Heart left ventricle (tissue), 16 donors: ENCODE data around the gene NCOA3. TPM values are rescaled to one million over a fixed set of nuclear protein-coding genes. Genes with fewer than 3 reads are reported as not detected.

Source experiments
- ATAC-seq, 4 donors: fragments of 200-7000 bp; cut with Tn5 transposase; one replicate each; pipeline ENCODE4 v1.9.1; 2020 to 2022; ENCODE audit warnings: moderate library complexity in 4 of 4, mild to moderate bottlenecking in 3 of 4, moderate number of reproducible peaks in 1 of 4
- DNase-seq, 5 donors: peaks; one replicate each; pipeline ENCODE4 v3.0.0-alpha.2; 2020
- H3K27ac ChIP-seq, 12 donors: fragments of 200-600 bp; sonication (generic) in 4 of 12; one replicate each; pipeline versions ENCODE4 v1.5.0 to v1.8.0; 2016 to 2022; ENCODE audit warnings: mild to moderate bottlenecking in 2 of 12
- H3K27me3 ChIP-seq, 9 donors: fragments of 200-600 bp; sonication (generic) in 2 of 9; one replicate each; pipeline versions ENCODE4 v1.5.1 to v1.8.0; 2016 to 2022; ENCODE audit warnings: mild to moderate bottlenecking in 3 of 9
- H3K36me3 ChIP-seq, 9 donors: fragments of 200-600 bp; sonication (generic) in 2 of 9; one replicate each; pipeline versions ENCODE4 v1.5.0 to v1.8.0; 2018 to 2022; ENCODE audit warnings: mild to moderate bottlenecking in 2 of 9
- H3K4me1 ChIP-seq, 12 donors: fragments of 200-600 bp; sonication (generic) in 4 of 12; one replicate each; pipeline versions ENCODE4 v1.5.0 to v1.8.0; 2016 to 2022; ENCODE audit warnings: mild to moderate bottlenecking in 3 of 12
- H3K4me3 ChIP-seq, 12 donors: fragments of 200-600 bp; sonication (generic) in 4 of 12; one replicate each; pipeline versions ENCODE4 v1.5.0 to v1.8.0; 2017 to 2022; ENCODE audit warnings: mild to moderate bottlenecking in 9 of 12, moderate library complexity in 4 of 12
- H3K9me3 ChIP-seq, 12 donors: fragments of 200-600 bp; sonication (generic) in 4 of 12; one replicate each; pipeline versions ENCODE4 v1.5.0 to v1.8.0; 2016 to 2022; ENCODE audit warnings: mild to moderate bottlenecking in 1 of 12
- CTCF ChIP-seq, 12 donors: fragments of 200-600 bp; sonication (generic) in 4 of 12; IDR thresholded peaks; one replicate each; pipeline versions ENCODE4 v1.5.0 to v1.8.0; 2018 to 2022; ENCODE audit warnings: antibody characterized with exemption in 12 of 12, mild to moderate bottlenecking in 5 of 12
- POLR2A ChIP-seq, 2 donors: fragments of 450-650 bp; IDR thresholded peaks; one replicate each; pipeline ENCODE4 v1.6.1; 2017; ENCODE audit warnings: antibody characterized with exemption in 2 of 2, mild to moderate bottlenecking in 2 of 2, moderate library complexity in 2 of 2
- WGBS, 4 donors: extraction: QIAGEN DNeasy Blood & Tissue Kit in 2 of 4; methylation state at CpG; one replicate each; pipeline versions ENCODE4 v1.1.5 to v1.1.7; 2013 to 2018; 5-methylcytosine and 5-hydroxymethylcytosine counted together
- intact Hi-C, 10 donors: fragments of 100-400 bp; cut with DNase I; formaldehyde crosslinking; loops; one replicate each; pipeline versions ENCODE4 v1.11.1 to v1.14.2; 2022
- polyA plus RNA-seq, 2 donors: library from polyadenylated mRNA; stranded (reverse); fragments of 200-250 nt; gene quantifications; one replicate each; pipeline ENCODE4 v1.2.3, GENCODE V29; 2013
- total RNA-seq, 9 donors: library from RNA; depleted of rRNA in 2 of 9; stranded (reverse); fragments of >200 nt in 2 of 9; fragmentation: NEBNext Ultra II Directional in 3 of 9; extraction: Animal tissue kit (Norgen Biotek cat#: 25700) in 3 of 9; gene quantifications; one replicate each; pipeline versions ENCODE4 v1.1.0 to v1.2.4, GENCODE V29; 2016 to 2023
- donor health status: ischemic (EF 13 %, LVEDD 7.1; RV severe dilation, severe dysfunction).
- donor health status: healthy with polysubstance abuse.
- donor health status: DM: no; HTN: yes; CAD: no.
- donor health status: DM: no; HTN: no; CAD: no.
- donor health status: ischemic (EF 25% LVEDD 6.9; RV normal size, moderate dysfunction).
- donor health status: ischemic (EF 25% LVEDD 5.7; RV mildly dilated, moderate dysfunction).
- donor health status: healthy.
- donor health status: DM: yes; HTN: yes; CAD: no.
- donor health status: ischemic (EF 35%, LVEDD 5.7; RV mildly dilated, moderate dysfunction).
- donor health status: nonischemic (EF 11% LVEDD 7.7; RV severe dilation, severe dysfunction).
- donor health status: DM: yes; HTN: yes; CAD: no.
- donor health status: PGD.
- donor health status: ischemic (EF 29% LVEDD 5.4; RV normal size, mild dysfunction).
- donor health status: nonischemic (EF 23%, LVEDD 6.1; RV moderate dilation, normal function).

Gene NCOA3
- total and polyA plus RNA-seq, 11 donors = 6.7 to 39.3 (median 25.3) TPM

- WGBS, 4 donors = 92 to 95% (median 93%) methylated on average over 5 of the region's 5 CpGs
- H3K4me3 ChIP-seq = no peak overlapping the region
- DNase-seq (no peak), ATAC-seq (no peak)
- H3K36me3 ChIP-seq = no peaks in the 10 kb centered on the region
- TF ChIP-seq CTCF (IDR thresholded peaks at IDR 0.05) = no peak
- TF ChIP-seq POLR2A (IDR thresholded peaks at IDR 0.05) = no peak
- no peak overlapping the region for H3K27ac ChIP-seq
- no peaks in the 10 kb centered on the region for H3K9me3 ChIP-seq
- peaks cover 0 to 35% (median 8%) of the 10 kb centered on the region in 12 donors for H3K4me1 ChIP-seq
- H3K27me3 ChIP-seq = no peaks in the 10 kb centered on the region
- intact Hi-C loops = loop anchor here in 1 of 10 donors (10.0 kb wide), 1 partner anchor 220 kb away; no protein-coding TSS in a partner anchor
These were observed 17.4 kb upstream of the NCOA3 start for GRCh38 chr20:47484303-47484702.

GRCh38 chr20:47487175-47487917 lies 14.3 kb upstream of the NCOA3 start:
- peak in 3 of 4 donors; percentile 53 to 68 (median 53) for ATAC-seq
- 23 to 26% (median 26%) methylated on average over 4 of the region's 4 CpGs for WGBS, 4 donors
- H3K9me3 ChIP-seq = no peaks in the 10 kb centered on the region
- H3K4me3 ChIP-seq = no peak overlapping the region
- DNase-seq = no peak
- no peaks in the 10 kb centered on the region for H3K27me3 ChIP-seq
- intact Hi-C loops = loop anchor here in 3 of 10 donors (5.0 to 10.0 kb wide), 3 partner anchors 90 to 223 kb away; no protein-coding TSS in a partner anchor
- H3K4me1 ChIP-seq = peaks cover 0 to 49% (median 8%) of the 10 kb centered on the region in 12 donors
- TF ChIP-seq POLR2A (IDR thresholded peaks at IDR 0.05) = no peak
- TF ChIP-seq CTCF (IDR thresholded peaks at IDR 0.05) = no peak
- H3K36me3 ChIP-seq = no peaks in the 10 kb centered on the region
- peak overlapping the region in 7 of 12 donors; percentile 4 to 77 (median 41) for H3K27ac ChIP-seq

- 70 to 80% (median 78%) methylated on average over 8 of the region's 8 CpGs for WGBS, 4 donors
- no peaks in the 10 kb centered on the region for H3K27me3 ChIP-seq
- intact Hi-C loops = loop anchor here in 3 of 10 donors (5.0 to 10.0 kb wide), 3 partner anchors 88 to 225 kb away; no protein-coding TSS in a partner anchor
- no peaks in the 10 kb centered on the region for H3K36me3 ChIP-seq
- H3K4me3 ChIP-seq = no peak overlapping the region
- TF ChIP-seq POLR2A (IDR thresholded peaks at IDR 0.05) = no peak
- no peak for TF ChIP-seq CTCF (IDR thresholded peaks at IDR 0.05)
- peak in 4 of 5 donors; percentile 40 to 54 (median 43) for DNase-seq
- H3K4me1 ChIP-seq = peaks cover 0 to 70% (median 28%) of the 10 kb centered on the region in 12 donors
- ATAC-seq = no peak
- H3K9me3 ChIP-seq = no peaks in the 10 kb centered on the region
- peak overlapping the region in 9 of 12 donors; percentile 33 to 77 (median 55) for H3K27ac ChIP-seq
These were observed 12.2 kb upstream of the NCOA3 start for GRCh38 chr20:47489448-47489872.

DNA sequence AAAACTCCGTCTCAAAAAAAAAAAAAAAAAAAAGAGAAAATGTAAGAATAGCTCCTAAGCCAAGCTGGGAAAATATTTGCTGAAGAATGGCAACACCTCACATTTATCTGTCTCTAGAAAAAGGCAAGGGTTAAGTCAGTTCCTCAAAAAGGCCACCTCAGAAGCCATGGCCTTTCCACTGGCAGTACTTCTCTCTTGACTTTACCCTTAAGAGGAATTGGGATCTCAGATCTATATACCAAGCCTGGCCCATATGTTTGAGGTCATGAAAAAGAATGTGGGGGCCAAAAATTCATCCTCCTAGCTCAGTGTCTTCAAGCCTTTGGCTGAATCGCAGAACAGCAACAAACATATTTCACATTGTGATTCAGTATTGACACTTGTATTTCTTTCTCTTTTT lies 10.9 kb upstream of the NCOA3 start:
- TF ChIP-seq POLR2A (IDR thresholded peaks at IDR 0.05) = no peak
- H3K4me1 ChIP-seq = peaks cover 0 to 70% (median 28%) of the 10 kb centered on the region in 12 donors
- no peaks in the 10 kb centered on the region for H3K9me3 ChIP-seq
- DNase-seq (no peak), ATAC-seq (no peak)
- H3K4me3 ChIP-seq = no peak overlapping the region
- intact Hi-C loops = loop anchor here in 2 of 10 donors (10.0 kb wide), 1 partner anchor 216 kb away; no protein-coding TSS in a partner anchor
- no peaks in the 10 kb centered on the region for H3K36me3 ChIP-seq
- H3K27me3 ChIP-seq = no peaks in the 10 kb centered on the region
- 81 to 94% (median 86%) methylated on average over 2 of the region's 2 CpGs for WGBS, 4 donors
- H3K27ac ChIP-seq = peak overlapping the region in 1 of 12 donors; percentile 18
